ENCODE data around the gene LCN2.
A peak's percentile ranks its signal among the peaks of the same experiment; 100 is the strongest.

LCN2 gene

DNA sequence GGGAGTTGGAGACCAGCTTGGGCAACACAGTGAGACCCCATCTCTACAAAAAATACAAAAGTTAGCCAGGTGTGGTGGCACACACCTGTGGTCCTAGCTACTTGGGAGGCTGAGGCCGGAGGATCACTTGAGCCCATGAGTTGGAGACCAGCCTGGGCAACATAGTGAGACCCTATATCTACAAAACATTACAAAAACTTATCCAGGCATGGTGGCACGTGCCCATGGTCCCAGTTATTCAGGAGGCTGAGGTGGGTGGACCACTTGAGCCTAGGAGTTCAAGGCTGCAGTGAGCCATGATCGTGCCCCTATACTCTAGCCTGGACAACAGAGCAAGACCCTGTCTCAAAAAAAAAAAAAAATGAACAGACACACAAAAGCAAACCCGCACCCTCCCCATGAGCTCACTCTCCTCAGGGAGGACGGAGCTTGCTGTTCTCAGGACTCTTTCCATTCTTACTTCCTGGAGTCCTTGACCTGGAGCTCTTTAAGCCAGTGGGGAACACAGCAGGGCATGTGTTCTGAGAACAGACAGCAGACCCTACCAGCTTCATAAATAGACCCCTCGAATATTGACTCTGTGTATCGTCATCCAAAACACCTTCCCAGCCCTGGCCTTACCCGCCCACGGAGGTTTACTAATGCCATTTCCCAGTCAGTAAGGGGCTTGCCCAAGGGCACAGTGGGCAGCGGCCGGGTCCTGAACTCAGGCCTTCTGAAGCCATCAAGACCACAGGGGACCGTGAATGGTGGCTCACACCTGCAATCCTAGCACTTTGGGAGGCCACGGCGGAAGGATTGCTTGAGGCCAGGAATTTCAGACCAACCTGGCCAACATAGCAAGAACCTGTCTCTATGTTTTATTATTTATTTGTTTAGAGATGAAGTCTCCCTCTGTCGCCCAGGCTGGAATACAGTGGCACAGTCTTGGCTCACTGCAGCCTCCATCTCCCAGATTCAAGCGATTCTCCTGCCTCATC lies 32.9 kb upstream of the LCN2 start:
- H3K36me3 ChIP-seq (ENCODE audit: insufficient read depth, insufficient read length, low read length), result peaks cover 48% of the 10 kb centered on the region
- H3K27me3 ChIP-seq (ENCODE audit: insufficient read depth, insufficient read length), result no peaks in the 10 kb centered on the region
- H3K9me3 ChIP-seq (ENCODE audit: insufficient read depth, low read length), result no peaks in the 10 kb centered on the region
- H3K9ac ChIP-seq (ENCODE audit: insufficient read length, low read depth), result no peak overlapping the region
- no peak for DNase-seq (ENCODE audit: low read depth, low spot score)
- TF ChIP-seq SUZ12 (IDR thresholded peaks at IDR 0.05; ENCODE audit: extremely low read depth, insufficient read depth, insufficient read length) (no peak), YY1 (IDR thresholded peaks at IDR 0.05; ENCODE audit: insufficient read depth, insufficient read length) (no peak)
- no peak overlapping the region for H3K4me3 ChIP-seq (ENCODE audit: insufficient read length, low read depth)
- peaks cover 12% of the 10 kb centered on the region for H3K4me1 ChIP-seq (ENCODE audit: insufficient read depth, insufficient read length)

DNA sequence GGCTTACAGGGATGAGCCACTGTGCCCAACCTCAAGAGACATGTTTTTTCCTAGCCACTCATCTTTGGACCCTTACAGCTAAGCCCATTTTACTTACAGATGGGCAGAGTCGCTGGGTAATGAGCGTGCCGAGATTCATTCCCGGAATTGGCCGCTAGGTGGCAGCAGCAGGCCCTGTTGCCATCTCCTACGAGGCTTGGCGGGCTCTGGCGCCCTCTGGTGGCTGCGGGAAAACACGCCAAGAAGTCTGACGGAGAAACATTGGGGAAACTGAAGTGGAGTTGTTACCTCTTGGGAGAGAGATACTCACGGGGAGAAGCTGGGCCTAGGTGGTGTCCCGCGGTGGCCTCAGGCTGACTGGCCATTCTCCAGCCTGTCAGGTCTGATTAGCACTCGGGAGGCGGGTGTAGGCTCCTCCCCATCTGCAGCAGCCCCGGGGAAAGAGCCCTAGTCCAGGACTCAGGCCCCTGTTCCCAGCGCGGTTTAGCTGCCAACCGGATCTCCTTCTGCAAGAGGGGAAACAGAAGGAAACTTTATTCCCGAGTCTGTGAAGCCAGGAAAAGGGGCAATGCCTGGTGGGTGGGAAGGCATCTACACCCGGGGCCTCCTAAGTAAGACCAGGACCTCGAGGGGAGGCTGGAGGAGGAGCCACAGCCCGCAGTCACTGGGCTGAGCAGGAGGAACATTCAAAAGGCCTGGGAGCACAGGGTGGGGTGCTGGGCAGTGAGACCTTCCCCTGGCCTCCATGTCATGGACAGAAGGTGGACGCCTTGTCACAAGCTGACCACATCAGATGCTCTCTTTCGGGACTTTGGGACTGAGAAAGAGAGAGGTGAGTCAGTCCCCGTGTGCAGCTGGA lies 31.4 kb upstream of the LCN2 start:
- no peaks in the 10 kb centered on the region for H3K9me3 ChIP-seq (ENCODE audit: insufficient read depth, low read length)
- DNase-seq (ENCODE audit: low read depth, low spot score), result peak; percentile 92
- H3K9ac ChIP-seq (ENCODE audit: insufficient read length, low read depth), result peak overlapping the region; percentile 71
- peaks cover 61% of the 10 kb centered on the region for H3K36me3 ChIP-seq (ENCODE audit: insufficient read depth, insufficient read length, low read length)
- H3K4me3 ChIP-seq (ENCODE audit: insufficient read length, low read depth), result no peak overlapping the region
- H3K27me3 ChIP-seq (ENCODE audit: insufficient read depth, insufficient read length), result no peaks in the 10 kb centered on the region
- TF ChIP-seq YY1 (IDR thresholded peaks at IDR 0.05; ENCODE audit: insufficient read depth, insufficient read length), result no peak
- no peak for TF ChIP-seq ZNF274 (IDR thresholded peaks at IDR 0.05; ENCODE audit: low read depth, low read length)
- no peak for TF ChIP-seq SUZ12 (IDR thresholded peaks at IDR 0.05; ENCODE audit: extremely low read depth, insufficient read depth, insufficient read length)
- H3K4me1 ChIP-seq (ENCODE audit: insufficient read depth, insufficient read length), result peaks cover 12% of the 10 kb centered on the region

DNA sequence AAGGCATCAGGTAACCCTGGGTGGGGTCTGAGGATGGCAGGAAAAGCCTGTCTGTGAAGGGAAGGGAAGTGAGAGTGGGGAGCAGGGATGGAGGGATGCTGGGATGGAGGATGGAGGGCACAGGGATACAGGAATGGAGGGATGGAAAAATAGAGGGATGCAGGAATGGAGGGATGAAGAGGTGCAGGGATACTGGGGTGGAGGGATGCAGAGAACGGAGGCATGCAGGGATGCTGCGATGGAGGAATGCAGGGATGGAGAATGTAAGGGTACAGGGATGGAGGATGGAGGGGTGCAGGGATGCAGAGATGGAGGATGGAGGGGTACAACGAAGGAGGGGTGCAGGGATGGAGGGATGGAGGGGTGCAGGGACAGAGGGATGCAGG lies 30.8 kb upstream of the LCN2 start:
- Histone ChIP-seq H3K4me1 (ENCODE audit: insufficient read depth, insufficient read length) (peaks cover 12% of the 10 kb centered on the region), H3K4me3 (ENCODE audit: insufficient read length, low read depth) (no peak overlapping the region), H3K36me3 (ENCODE audit: insufficient read depth, insufficient read length, low read length) (peaks cover 63% of the 10 kb centered on the region), H3K9ac (ENCODE audit: insufficient read length, low read depth) (no peak overlapping the region), H3K27me3 (ENCODE audit: insufficient read depth, insufficient read length) (no peaks in the 10 kb centered on the region), H3K9me3 (ENCODE audit: insufficient read depth, low read length) (no peaks in the 10 kb centered on the region)
- no peak for DNase-seq (ENCODE audit: low read depth, low spot score)
- TF ChIP-seq SUZ12 (IDR thresholded peaks at IDR 0.05; ENCODE audit: extremely low read depth, insufficient read depth, insufficient read length), result no peak
- no peak for TF ChIP-seq YY1 (IDR thresholded peaks at IDR 0.05; ENCODE audit: insufficient read depth, insufficient read length)
- no peak for TF ChIP-seq ZNF274 (IDR thresholded peaks at IDR 0.05; ENCODE audit: low read depth, low read length)

DNA sequence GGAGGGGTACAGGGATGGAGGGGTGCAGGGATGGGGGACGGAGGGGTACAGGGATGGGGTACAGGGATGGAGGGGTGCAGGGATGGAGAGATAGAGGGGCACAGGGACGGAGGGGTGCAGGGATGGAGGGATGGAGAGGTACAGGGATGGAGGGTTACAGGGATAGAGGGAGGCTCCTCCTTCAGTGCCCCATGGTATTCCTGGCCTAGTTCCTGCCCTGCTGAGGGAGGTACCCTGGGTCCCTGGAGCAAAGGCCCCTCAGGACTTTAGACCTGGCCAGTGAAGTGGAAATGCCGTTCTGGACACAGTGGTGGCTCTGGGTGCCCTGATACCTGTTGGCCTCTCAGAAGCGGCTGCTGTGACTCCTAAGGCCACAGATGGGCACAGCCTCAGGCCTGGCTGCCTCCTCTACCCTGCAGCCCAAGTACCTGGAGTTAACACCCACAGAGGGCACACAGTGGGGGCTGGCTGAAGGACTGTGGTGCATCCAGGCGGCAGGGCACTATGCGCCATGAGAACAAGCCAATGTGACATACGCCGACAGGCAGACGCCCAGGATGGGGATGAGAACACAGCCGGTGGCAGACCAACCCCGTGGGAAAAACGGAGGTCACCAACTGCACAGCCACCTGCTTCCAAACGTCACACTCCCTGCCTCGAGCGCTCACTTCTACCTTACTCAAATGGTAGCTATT lies 30.1 kb upstream of the LCN2 start:
- no peak overlapping the region for H3K9ac ChIP-seq (ENCODE audit: insufficient read length, low read depth)

DNA sequence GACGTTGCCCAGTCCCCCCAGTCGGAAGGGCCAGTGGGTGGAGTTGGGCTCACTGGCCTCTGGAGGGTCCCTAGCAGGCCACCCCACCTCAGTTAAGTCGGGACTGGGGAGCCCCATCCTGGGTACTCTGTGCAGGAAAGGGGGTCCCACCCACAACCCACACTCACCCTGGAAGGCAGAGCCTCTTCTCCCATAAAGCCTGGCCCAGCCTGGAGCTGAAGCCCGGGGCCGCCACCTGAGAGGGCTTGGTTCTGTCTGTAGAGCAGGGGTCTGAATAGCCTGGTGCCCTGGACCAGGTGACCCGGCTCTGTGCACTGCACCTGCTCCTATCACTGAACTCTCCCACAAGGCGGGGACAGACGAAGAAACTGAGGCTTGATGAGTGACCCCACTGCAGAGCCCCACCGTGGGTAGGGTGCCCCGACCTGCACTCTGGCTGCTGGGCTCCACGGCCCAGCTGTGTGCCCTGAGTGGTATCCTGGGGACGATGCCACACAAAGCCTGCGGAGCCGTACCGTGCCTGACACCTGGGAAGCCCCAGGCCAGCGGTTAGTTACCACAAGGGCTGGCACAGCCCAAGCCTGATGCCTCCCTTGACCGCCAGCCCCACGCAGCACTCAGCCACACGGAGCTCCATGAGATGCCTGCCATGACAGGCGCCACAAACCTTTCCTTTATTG lies 29.1 kb upstream of the LCN2 start:
- no peaks in the 10 kb centered on the region for H3K27me3 ChIP-seq (ENCODE audit: insufficient read depth, insufficient read length)
- peaks cover 65% of the 10 kb centered on the region for H3K36me3 ChIP-seq (ENCODE audit: insufficient read depth, insufficient read length, low read length)
- no peak for DNase-seq (ENCODE audit: low read depth, low spot score)
- no peak overlapping the region for H3K4me3 ChIP-seq (ENCODE audit: insufficient read length, low read depth)
- TF ChIP-seq ZNF274 (IDR thresholded peaks at IDR 0.05; ENCODE audit: low read depth, low read length) (no peak), YY1 (IDR thresholded peaks at IDR 0.05; ENCODE audit: insufficient read depth, insufficient read length) (no peak), SUZ12 (IDR thresholded peaks at IDR 0.05; ENCODE audit: extremely low read depth, insufficient read depth, insufficient read length) (no peak)
- no peaks in the 10 kb centered on the region for H3K9me3 ChIP-seq (ENCODE audit: insufficient read depth, low read length)
- H3K4me1 ChIP-seq (ENCODE audit: insufficient read depth, insufficient read length), result peaks cover 20% of the 10 kb centered on the region
- no peak overlapping the region for H3K9ac ChIP-seq (ENCODE audit: insufficient read length, low read depth)

More for the DNA sequence above, 30.1 kb upstream of the LCN2 start:
- TF ChIP-seq ZNF274 (IDR thresholded peaks at IDR 0.05; ENCODE audit: low read depth, low read length), result no peak
- TF ChIP-seq YY1 (IDR thresholded peaks at IDR 0.05; ENCODE audit: insufficient read depth, insufficient read length), result no peak
- no peak for TF ChIP-seq SUZ12 (IDR thresholded peaks at IDR 0.05; ENCODE audit: extremely low read depth, insufficient read depth, insufficient read length)
- DNase-seq (ENCODE audit: low read depth, low spot score), result no peak
- H3K36me3 ChIP-seq (ENCODE audit: insufficient read depth, insufficient read length, low read length), result peaks cover 65% of the 10 kb centered on the region
- H3K4me3 ChIP-seq (ENCODE audit: insufficient read length, low read depth), result no peak overlapping the region
- H3K9me3 ChIP-seq (ENCODE audit: insufficient read depth, low read length), result no peaks in the 10 kb centered on the region
- H3K27me3 ChIP-seq (ENCODE audit: insufficient read depth, insufficient read length), result no peaks in the 10 kb centered on the region
- peaks cover 12% of the 10 kb centered on the region for H3K4me1 ChIP-seq (ENCODE audit: insufficient read depth, insufficient read length)

DNA sequence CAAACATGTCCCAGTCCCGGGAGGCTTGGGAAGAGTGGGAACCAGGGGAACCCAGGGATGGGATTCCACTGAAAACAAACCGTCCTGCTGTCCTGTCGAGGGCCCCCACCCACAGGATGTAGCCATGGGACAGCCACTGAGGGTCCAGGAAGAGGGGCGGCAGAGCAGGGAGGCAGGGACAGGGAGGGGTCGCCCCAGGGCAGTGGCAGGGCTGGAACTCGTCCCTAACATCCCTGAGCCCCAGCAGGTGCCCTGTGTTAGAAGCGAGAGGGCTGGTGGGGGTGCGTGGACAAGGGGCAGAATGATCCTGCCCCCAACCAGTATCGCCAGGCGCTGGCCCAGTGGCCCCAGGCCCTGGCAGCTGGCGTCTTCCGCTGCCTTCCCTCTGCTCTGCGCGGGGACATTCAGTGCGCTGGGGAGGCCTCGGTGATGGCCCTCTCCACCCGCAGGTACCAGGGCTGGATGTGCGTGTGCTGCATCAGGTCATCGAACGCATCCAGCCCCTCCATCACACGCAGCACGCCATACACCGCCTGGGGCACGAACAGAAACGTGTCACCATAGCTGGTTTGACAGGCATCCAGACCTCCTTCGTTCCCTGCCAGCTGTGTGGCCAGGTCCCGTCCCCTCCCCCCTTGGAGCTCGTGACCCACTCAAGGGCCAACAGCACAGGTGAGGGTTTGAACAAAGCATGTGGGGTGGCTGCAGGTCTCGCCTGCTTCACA lies 28.4 kb upstream of the LCN2 start:
- TF ChIP-seq ZNF274 (IDR thresholded peaks at IDR 0.05; ENCODE audit: low read depth, low read length) (no peak), SUZ12 (IDR thresholded peaks at IDR 0.05; ENCODE audit: extremely low read depth, insufficient read depth, insufficient read length) (no peak), YY1 (IDR thresholded peaks at IDR 0.05; ENCODE audit: insufficient read depth, insufficient read length) (no peak)
- no peak for DNase-seq (ENCODE audit: low read depth, low spot score)
- H3K4me1 ChIP-seq (ENCODE audit: insufficient read depth, insufficient read length), result peaks cover 24% of the 10 kb centered on the region
- H3K36me3 ChIP-seq (ENCODE audit: insufficient read depth, insufficient read length, low read length), result peaks cover 65% of the 10 kb centered on the region
- no peak overlapping the region for H3K9ac ChIP-seq (ENCODE audit: insufficient read length, low read depth)
- no peaks in the 10 kb centered on the region for H3K9me3 ChIP-seq (ENCODE audit: insufficient read depth, low read length)
- no peak overlapping the region for H3K4me3 ChIP-seq (ENCODE audit: insufficient read length, low read depth)
- H3K27me3 ChIP-seq (ENCODE audit: insufficient read depth, insufficient read length), result no peaks in the 10 kb centered on the region
